ENCODE results near the gene GRPEL1. TPM values are rescaled to one million over a fixed set of nuclear protein-coding genes. Genes with fewer than 3 reads are reported as not detected.
A peak's percentile ranks its signal among the peaks of the same experiment; 100 is the strongest.

GRPEL1 gene
- total RNA-seq, 1 experiment from 2014 or later = 46.6 TPM

- no peaks in the 10 kb centered on the region for H3K4me1 ChIP-seq (ENCODE audit: control insufficient read depth, insufficient read depth, low read length)
- H3K36me3 ChIP-seq (ENCODE audit: control insufficient read depth, insufficient read depth, low read length) = no peaks in the 10 kb centered on the region
- POLR2A ChIA-PET = no interaction called here
- H3K4me3 ChIP-seq (ENCODE audit: low read depth in 2 of 2, low read length in 2 of 2) = no peak overlapping the region
- in situ Hi-C loops (cut with HindIII; ENCODE audit: low pct_unique_long_range_greater_than_20kb, low sequenced_read_pairs) (no loop called here), intact Hi-C loops (cut with micrococcal nuclease; ENCODE audit: unreplicated experiment) (no loop called here)
- TF ChIP-seq, protein P1, sequence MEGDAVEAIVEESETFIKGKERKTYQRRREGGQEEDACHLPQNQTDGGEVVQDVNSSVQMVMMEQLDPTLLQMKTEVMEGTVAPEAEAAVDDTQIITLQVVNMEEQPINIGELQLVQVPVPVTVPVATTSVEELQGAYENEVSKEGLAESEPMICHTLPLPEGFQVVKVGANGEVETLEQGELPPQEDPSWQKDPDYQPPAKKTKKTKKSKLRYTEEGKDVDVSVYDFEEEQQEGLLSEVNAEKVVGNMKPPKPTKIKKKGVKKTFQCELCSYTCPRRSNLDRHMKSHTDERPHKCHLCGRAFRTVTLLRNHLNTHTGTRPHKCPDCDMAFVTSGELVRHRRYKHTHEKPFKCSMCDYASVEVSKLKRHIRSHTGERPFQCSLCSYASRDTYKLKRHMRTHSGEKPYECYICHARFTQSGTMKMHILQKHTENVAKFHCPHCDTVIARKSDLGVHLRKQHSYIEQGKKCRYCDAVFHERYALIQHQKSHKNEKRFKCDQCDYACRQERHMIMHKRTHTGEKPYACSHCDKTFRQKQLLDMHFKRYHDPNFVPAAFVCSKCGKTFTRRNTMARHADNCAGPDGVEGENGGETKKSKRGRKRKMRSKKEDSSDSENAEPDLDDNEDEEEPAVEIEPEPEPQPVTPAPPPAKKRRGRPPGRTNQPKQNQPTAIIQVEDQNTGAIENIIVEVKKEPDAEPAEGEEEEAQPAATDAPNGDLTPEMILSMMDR (IDR thresholded peaks at IDR 0.05) = no peak
- TF ChIP-seq SIN3A (IDR thresholded peaks at IDR 0.05; ENCODE audit: borderline replicate concordance, insufficient read depth, low read depth, low read length) (no peak), POLR2AphosphoS5 (IDR thresholded peaks at IDR 0.05; ENCODE audit: low read depth, low read length) (no peak), TCF7L2 (IDR thresholded peaks at IDR 0.05; ENCODE audit: low read depth, low read length) (no peak)
- TF ChIP-seq, protein P2, sequence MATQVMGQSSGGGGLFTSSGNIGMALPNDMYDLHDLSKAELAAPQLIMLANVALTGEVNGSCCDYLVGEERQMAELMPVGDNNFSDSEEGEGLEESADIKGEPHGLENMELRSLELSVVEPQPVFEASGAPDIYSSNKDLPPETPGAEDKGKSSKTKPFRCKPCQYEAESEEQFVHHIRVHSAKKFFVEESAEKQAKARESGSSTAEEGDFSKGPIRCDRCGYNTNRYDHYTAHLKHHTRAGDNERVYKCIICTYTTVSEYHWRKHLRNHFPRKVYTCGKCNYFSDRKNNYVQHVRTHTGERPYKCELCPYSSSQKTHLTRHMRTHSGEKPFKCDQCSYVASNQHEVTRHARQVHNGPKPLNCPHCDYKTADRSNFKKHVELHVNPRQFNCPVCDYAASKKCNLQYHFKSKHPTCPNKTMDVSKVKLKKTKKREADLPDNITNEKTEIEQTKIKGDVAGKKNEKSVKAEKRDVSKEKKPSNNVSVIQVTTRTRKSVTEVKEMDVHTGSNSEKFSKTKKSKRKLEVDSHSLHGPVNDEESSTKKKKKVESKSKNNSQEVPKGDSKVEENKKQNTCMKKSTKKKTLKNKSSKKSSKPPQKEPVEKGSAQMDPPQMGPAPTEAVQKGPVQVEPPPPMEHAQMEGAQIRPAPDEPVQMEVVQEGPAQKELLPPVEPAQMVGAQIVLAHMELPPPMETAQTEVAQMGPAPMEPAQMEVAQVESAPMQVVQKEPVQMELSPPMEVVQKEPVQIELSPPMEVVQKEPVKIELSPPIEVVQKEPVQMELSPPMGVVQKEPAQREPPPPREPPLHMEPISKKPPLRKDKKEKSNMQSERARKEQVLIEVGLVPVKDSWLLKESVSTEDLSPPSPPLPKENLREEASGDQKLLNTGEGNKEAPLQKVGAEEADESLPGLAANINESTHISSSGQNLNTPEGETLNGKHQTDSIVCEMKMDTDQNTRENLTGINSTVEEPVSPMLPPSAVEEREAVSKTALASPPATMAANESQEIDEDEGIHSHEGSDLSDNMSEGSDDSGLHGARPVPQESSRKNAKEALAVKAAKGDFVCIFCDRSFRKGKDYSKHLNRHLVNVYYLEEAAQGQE (IDR thresholded peaks at IDR 0.05; ENCODE audit: insufficient read depth in 1 of 2, low read depth in 2 of 2, low read length in 1 of 2) = no peak
- H3K27me3 ChIP-seq (ENCODE audit: control insufficient read depth, insufficient read depth, low read length) = no peaks in the 10 kb centered on the region
- no peak for ATAC-seq
- CTCF ChIA-PET = no interaction called here
- no peaks in the 10 kb centered on the region for H3K9me3 ChIP-seq (ENCODE audit: control insufficient read depth, insufficient read depth, low read depth, low read length)
- no TSS peak for BruUV-seq (replicated peaks)
- no peak for DNase-seq (ENCODE audit: low read depth, low spot score)
- H3K27ac ChIP-seq (ENCODE audit: low read length) = no peak overlapping the region
Measured at GRCh38 chr4:7073059-7073458, 5.2 kb upstream of the GRPEL1 start.

- TF ChIP-seq POLR2AphosphoS5 (IDR thresholded peaks at IDR 0.05; ENCODE audit: low read depth, low read length) (no peak), TCF7L2 (IDR thresholded peaks at IDR 0.05; ENCODE audit: low read depth, low read length) (peak; percentile 50; the same call in 1 of the 2 replicates), SIN3A (IDR thresholded peaks at IDR 0.05; ENCODE audit: borderline replicate concordance, insufficient read depth, low read depth, low read length) (no peak)
- TF ChIP-seq, protein P1 (IDR thresholded peaks at IDR 0.05) = peak; percentile 91
- TF ChIP-seq, protein P2 (IDR thresholded peaks at IDR 0.05; ENCODE audit: insufficient read depth in 1 of 2, low read depth in 2 of 2, low read length in 1 of 2) = no peak
- in situ Hi-C loops (cut with HindIII; ENCODE audit: low pct_unique_long_range_greater_than_20kb, low sequenced_read_pairs) = no loop called here
Measured at GRCh38 chr4:7070729-7071511, 3.1 kb upstream of the GRPEL1 start.

More at GRCh38 chr4:7070729-7071511, 3.1 kb upstream of the GRPEL1 start:
- intact Hi-C loops (cut with micrococcal nuclease; ENCODE audit: unreplicated experiment) = no loop called here
- Histone ChIP-seq H3K9me3 (ENCODE audit: control insufficient read depth, insufficient read depth, low read depth, low read length) (no peaks in the 10 kb centered on the region), H3K27me3 (ENCODE audit: control insufficient read depth, insufficient read depth, low read length) (no peaks in the 10 kb centered on the region), H3K4me3 (ENCODE audit: low read depth in 2 of 2, low read length in 2 of 2) (no peak overlapping the region), H3K4me1 (ENCODE audit: control insufficient read depth, insufficient read depth, low read length) (peaks cover 10% of the 10 kb centered on the region), H3K36me3 (ENCODE audit: control insufficient read depth, insufficient read depth, low read length) (no peaks in the 10 kb centered on the region), H3K27ac (ENCODE audit: low read length) (no peak overlapping the region)
- no TSS peak for BruUV-seq (replicated peaks)
- ATAC-seq (peak; percentile 66), DNase-seq (ENCODE audit: low read depth, low spot score) (peak; percentile 67)
- CTCF ChIA-PET = interaction anchor here (1.5 kb wide), 1 partner anchor 197 kb away, joined by 3 read pairs; no protein-coding TSS in a partner anchor
- POLR2A ChIA-PET = no interaction called here
